OCI-LY7 (cell line): ENCODE results near the gene ABHD16B.

Experiments
- CTCF ChIP-seq: fragments of 200-600 bp; sonication (generic); conservative IDR thresholded peaks from 2 replicates; pipeline ENCODE4 v1.5.1; 2014; ENCODE audit warnings: mild to moderate bottlenecking, antibody characterized with exemption, low read length, moderate library complexity, mixed read lengths
- EZH2phosphoT487 ChIP-seq: fragments of 200-600 bp; sonication (generic); IDR thresholded peaks from 2 replicates; pipeline ENCODE4 v1.6.1; 2018; ENCODE audit warnings: low read depth, borderline replicate concordance, mild to moderate bottlenecking, mixed run types, antibody characterized with exemption, low read length, moderate library complexity, mixed read lengths

- TF ChIP-seq CTCF: no peak
- TF ChIP-seq EZH2phosphoT487: no peak
These were observed 30.3 kb upstream of the ABHD16B start, which contains the start of gene ZBTB46 for GRCh38 chr20:63830841-63831588.
